Measurements from ENCODE around the gene RPUSD1. TPM values are rescaled to one million over a fixed set of nuclear protein-coding genes. Genes with fewer than 3 reads are reported as not detected.

Gene RPUSD1
- polyA plus RNA-seq, 1 of the 3 experiments (the other 2 are of a cell fraction): 27.7 TPM

GRCh38 chr16:825341-826061 lies 37.3 kb upstream of the RPUSD1 start:
- no peak overlapping the region for H3K4me3 ChIP-seq (ENCODE audit: low read depth in 2 of 2, low read length in 1 of 2)
- H3K4me2 ChIP-seq: no peak overlapping the region
- WGBS (ENCODE audit: low lambda C conversion rate): 52% methylated on average over 14 of the region's 36 CpGs
- peaks cover 0 to 5% of the 10 kb centered on the region in 2 experiments; a peak in 2 of 4 replicates for H3K4me1 ChIP-seq (ENCODE audit: control insufficient read depth in 1 of 2, insufficient read depth in 2 of 2, low read depth in 1 of 2, low read length in 1 of 2)
- ChIA-PET CTCF (interaction anchor here (0.6 to 2.7 kb wide), 2 partner anchors 181 to 232 kb away, joined by 3 to 9 read pairs; no protein-coding TSS in a partner anchor), POLR2A (no interaction called here)
- no peaks in the 10 kb centered on the region for H3F3A ChIP-seq (replicated peaks; ENCODE audit: insufficient read depth)
- no peak for TF ChIP-seq SMC3 (IDR thresholded peaks at IDR 0.05; ENCODE audit: low read depth, low read length)
- no peak for TF ChIP-seq RXRA (IDR thresholded peaks at IDR 0.05; ENCODE audit: borderline replicate concordance, low read depth)
- no peak for TF ChIP-seq YY1 (IDR thresholded peaks at IDR 0.05; ENCODE audit: low read depth)
- TF ChIP-seq SIN3A (IDR thresholded peaks at IDR 0.05; ENCODE audit: borderline replicate concordance, low read depth, low read length): no peak
- no peak for TF ChIP-seq REST (IDR thresholded peaks at IDR 0.05; ENCODE audit: low read depth, low read length)
- no peak for TF ChIP-seq TEAD4 (IDR thresholded peaks at IDR 0.05; ENCODE audit: borderline replicate concordance, insufficient read depth)
- TF ChIP-seq TAF1 (IDR thresholded peaks at IDR 0.05; ENCODE audit: borderline replicate concordance, low read depth, low read length): no peak
- TF ChIP-seq USF2 (IDR thresholded peaks at IDR 0.05; ENCODE audit: borderline replicate concordance, low read depth, low read length): no peak
- TF ChIP-seq FOXM1 (IDR thresholded peaks at IDR 0.05; ENCODE audit: low read depth): no peak
- TF ChIP-seq CTCF (IDR thresholded peaks at IDR 0.05): no peak
- TF ChIP-seq EP300 (IDR thresholded peaks at IDR 0.05; ENCODE audit: borderline replicate concordance in 1 of 2, low read depth in 1 of 2, low read length in 1 of 2): no peak
- TF ChIP-seq GATA2 (CRISPR knock-in tag; IDR thresholded peaks at IDR 0.05): no peak
- no peak for TF ChIP-seq MEF2A (IDR thresholded peaks at IDR 0.05; ENCODE audit: borderline replicate concordance, low read depth)
- no peak for TF ChIP-seq CHD2 (IDR thresholded peaks at IDR 0.05; ENCODE audit: low read length, partially characterized antibody)
- no peak for TF ChIP-seq EZH2phosphoT487 (IDR thresholded peaks at IDR 0.05; ENCODE audit: borderline replicate concordance, low read depth)
- no peak for TF ChIP-seq IRF3 (IDR thresholded peaks at IDR 0.05; ENCODE audit: low read depth, low read length)
- no peak for TF ChIP-seq FOXJ3 (CRISPR knock-in tag; IDR thresholded peaks at IDR 0.05)
- no peak for TF ChIP-seq JUND (IDR thresholded peaks at IDR 0.05)
- 0 out of 2 replicates have a peak overlapping the region, but pooled peaks have one; percentile 22 for H2AFZ ChIP-seq (ENCODE audit: low read depth)
- no peaks in the 10 kb centered on the region for H3K9me2 ChIP-seq
- no peak overlapping the region for H3K9ac ChIP-seq
- DNase-seq: peak; percentile 77
- H3K9me3 ChIP-seq: no peaks in the 10 kb centered on the region
- no peak overlapping the region for H3K27ac ChIP-seq (ENCODE audit: low read depth in 2 of 2, low read length in 1 of 2)
- no peaks in the 10 kb centered on the region for H3K36me3 ChIP-seq (replicated peaks in 1 of 2; ENCODE audit: control insufficient read depth in 1 of 2, insufficient read depth in 2 of 2, low read length in 1 of 2)
- peaks cover 44% of the 10 kb centered on the region; the same call in 1 of the 2 replicates for H3K27me3 ChIP-seq (ENCODE audit: insufficient read depth)
- H4K20me1 ChIP-seq (ENCODE audit: insufficient read depth): no peaks in the 10 kb centered on the region
- no peaks in the 10 kb centered on the region for H3K79me2 ChIP-seq (ENCODE audit: insufficient read depth)
